Mesenteric fat pad (tissue), 1 donor: Measurements from ENCODE around the gene PON1. TPM values are rescaled to one million over a fixed set of nuclear protein-coding genes. Genes with fewer than 3 reads are reported as not detected.

ENCODE experiments used
- DNase-seq: peaks from one replicate; pipeline ENCODE4 v3.0.0-alpha.2; 2020; ENCODE audit warnings: low spot score
- total RNA-seq: library from RNA; stranded (reverse); fragmentation: NEBNext Ultra II Directional; extraction: Animal tissue kit (Norgen Biotek cat#: 25700); gene quantifications from one replicate; pipeline ENCODE4 v1.2.1, GENCODE V29; 2021
- donor health status: DM: yes; HTN: yes; CAD: no.

The PON1 gene
- total RNA-seq, 1 donor from 2014 or later = 0.19 TPM

- DNase-seq = no peak
Measured at GRCh38 chr7:95261895-95262415, 62.4 kb downstream of the PON1 start.

- DNase-seq = no peak
Measured at GRCh38 chr7:95255691-95256090, 68.6 kb downstream of the PON1 start.

GRCh38 chr7:95253986-95254385, 70.3 kb downstream of the PON1 start:
- no peak for DNase-seq

- no peak for DNase-seq
Measured at GRCh38 chr7:95251966-95252365, 72.4 kb downstream of the PON1 start.

- no peak for DNase-seq
Measured at GRCh38 chr7:95250571-95250970, 73.8 kb downstream of the PON1 start.

Other genes starting within 250 kb of the PON1 start
- gene PON3, start 71.8 kb upstream of the PON1 start, total RNA-seq = 2.7 TPM
- 54.7 TPM for gene PON2, start 110.5 kb upstream of the PON1 start, total RNA-seq
- 0.29 TPM for gene ASB4, start 161.4 kb upstream of the PON1 start, total RNA-seq